DOHH2 (cell line): ENCODE data around the gene ACSS3.

Experiments used
- H3F3A ChIP-seq: fragments of 200-600 bp; sonication (generic), shearing (Covaris generic); 2 replicates; pipeline ENCODE4 v1.6.0; 2016; ENCODE audit warnings: antibody characterized with exemption, mild to moderate bottlenecking; ENCODE audit not compliant: control insufficient read depth, insufficient read depth
- H3K27ac ChIP-seq: fragments of 200-600 bp; sonication (generic); 2 replicates; pipeline ENCODE4 v1.5.1; 2014; ENCODE audit warnings: low read depth, mild to moderate bottlenecking, low read length, moderate library complexity
- H3K27me3 ChIP-seq: fragments of 200-600 bp; sonication (generic); 2 replicates; pipeline ENCODE4 v1.6.1; 2014; ENCODE audit warnings: mild to moderate bottlenecking, low read length, mixed read lengths; ENCODE audit not compliant: control insufficient read depth
- H3K36me3 ChIP-seq: fragments of 200-600 bp; sonication (generic); 2 replicates; pipeline ENCODE4 v1.6.1; 2014; ENCODE audit warnings: mild to moderate bottlenecking, low read length, moderate library complexity, mixed read lengths; ENCODE audit not compliant: control insufficient read depth
- H3K4me1 ChIP-seq: fragments of 200-600 bp; sonication (generic); 2 replicates; pipeline ENCODE4 v1.6.1; 2014; ENCODE audit warnings: mild to moderate bottlenecking, low read length, mixed read lengths; ENCODE audit not compliant: control insufficient read depth
- H3K4me2 ChIP-seq: fragments of 200-600 bp; sonication (generic); 2 replicates; pipeline ENCODE4 v1.6.0; 2014; ENCODE audit warnings: mild to moderate bottlenecking, low read length, moderate library complexity
- H3K4me3 ChIP-seq: fragments of 200-600 bp; sonication (generic); 2 replicates; pipeline ENCODE4 v1.5.1; 2014; ENCODE audit warnings: mild to moderate bottlenecking, low read length, mixed read lengths
- H3K79me2 ChIP-seq: fragments of 200-600 bp; sonication (generic); 2 replicates; pipeline ENCODE4 v1.6.1; 2014; ENCODE audit warnings: mild to moderate bottlenecking, low read length, mixed read lengths; ENCODE audit not compliant: control insufficient read depth
- H3K9me2 ChIP-seq: fragments of 200-600 bp; sonication (generic); replicated peaks from 2 replicates; pipeline ENCODE4 v1.6.1; 2014; ENCODE audit warnings: mild to moderate bottlenecking, low read length, mixed read lengths; ENCODE audit not compliant: control insufficient read depth
- H3K9me3 ChIP-seq: fragments of 200-600 bp; sonication (generic); 2 replicates; pipeline ENCODE4 v1.6.1; 2014; ENCODE audit warnings: antibody characterized with exemption, low read length, mixed read lengths; ENCODE audit not compliant: control insufficient read depth, insufficient read depth
- H4K20me1 ChIP-seq: fragments of 200-600 bp; sonication (generic); 2 replicates; pipeline ENCODE4 v1.6.0; 2014; ENCODE audit warnings: low read depth, mild to moderate bottlenecking, antibody characterized with exemption, low read length, moderate library complexity; ENCODE audit not compliant: control insufficient read depth, insufficient read depth
- EZH2phosphoT487 ChIP-seq: fragments of 200-600 bp; sonication (generic); IDR thresholded peaks from 2 replicates; pipeline ENCODE4 v1.6.1; 2017; ENCODE audit warnings: borderline replicate concordance, mild to moderate bottlenecking, antibody characterized with exemption, low read length, moderate library complexity, mixed read lengths
- TF ChIP-seq, protein P1 (sequence below): fragments of 200-600 bp; sonication (generic); IDR thresholded peaks from one replicate; pipeline ENCODE4 v1.5.1; 2014; ENCODE audit warnings: antibody characterized with exemption, mild to moderate bottlenecking, low read depth, low read length; ENCODE audit not compliant: poor library complexity, severe bottlenecking

ACSS3 gene

DNA sequence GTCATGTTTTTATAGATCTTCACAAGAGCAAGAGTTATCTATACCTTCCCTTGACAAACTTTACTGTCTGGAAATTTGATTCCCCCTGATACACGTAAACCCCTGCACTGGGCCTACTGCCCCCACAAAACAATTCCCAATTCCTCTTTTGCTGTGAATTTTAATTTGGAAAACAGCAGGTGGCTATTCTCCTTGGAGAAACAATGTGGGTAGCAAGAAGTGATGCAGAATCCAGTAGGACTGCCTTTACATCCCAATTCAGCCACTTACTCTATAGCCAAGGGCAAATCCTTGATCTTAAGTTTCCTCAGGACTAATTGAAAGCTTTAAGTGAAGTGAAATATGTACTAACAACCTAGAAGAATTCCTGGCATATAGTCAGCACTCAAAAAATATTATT lies 129.3 kb downstream of the ACSS3 start:
- no peak for TF ChIP-seq EZH2phosphoT487
- TF ChIP-seq, protein P1, sequence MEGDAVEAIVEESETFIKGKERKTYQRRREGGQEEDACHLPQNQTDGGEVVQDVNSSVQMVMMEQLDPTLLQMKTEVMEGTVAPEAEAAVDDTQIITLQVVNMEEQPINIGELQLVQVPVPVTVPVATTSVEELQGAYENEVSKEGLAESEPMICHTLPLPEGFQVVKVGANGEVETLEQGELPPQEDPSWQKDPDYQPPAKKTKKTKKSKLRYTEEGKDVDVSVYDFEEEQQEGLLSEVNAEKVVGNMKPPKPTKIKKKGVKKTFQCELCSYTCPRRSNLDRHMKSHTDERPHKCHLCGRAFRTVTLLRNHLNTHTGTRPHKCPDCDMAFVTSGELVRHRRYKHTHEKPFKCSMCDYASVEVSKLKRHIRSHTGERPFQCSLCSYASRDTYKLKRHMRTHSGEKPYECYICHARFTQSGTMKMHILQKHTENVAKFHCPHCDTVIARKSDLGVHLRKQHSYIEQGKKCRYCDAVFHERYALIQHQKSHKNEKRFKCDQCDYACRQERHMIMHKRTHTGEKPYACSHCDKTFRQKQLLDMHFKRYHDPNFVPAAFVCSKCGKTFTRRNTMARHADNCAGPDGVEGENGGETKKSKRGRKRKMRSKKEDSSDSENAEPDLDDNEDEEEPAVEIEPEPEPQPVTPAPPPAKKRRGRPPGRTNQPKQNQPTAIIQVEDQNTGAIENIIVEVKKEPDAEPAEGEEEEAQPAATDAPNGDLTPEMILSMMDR, result no peak
- Histone ChIP-seq H3K27me3 (no peaks in the 10 kb centered on the region), H4K20me1 (no peaks in the 10 kb centered on the region), H3K9me2 (no peaks in the 10 kb centered on the region), H3F3A (no peaks in the 10 kb centered on the region), H3K27ac (no peak overlapping the region), H3K4me3 (no peak overlapping the region), H3K4me1 (no peaks in the 10 kb centered on the region), H3K36me3 (no peaks in the 10 kb centered on the region), H3K4me2 (no peak overlapping the region), H3K9me3 (no peaks in the 10 kb centered on the region), H3K79me2 (no peaks in the 10 kb centered on the region)

DNA sequence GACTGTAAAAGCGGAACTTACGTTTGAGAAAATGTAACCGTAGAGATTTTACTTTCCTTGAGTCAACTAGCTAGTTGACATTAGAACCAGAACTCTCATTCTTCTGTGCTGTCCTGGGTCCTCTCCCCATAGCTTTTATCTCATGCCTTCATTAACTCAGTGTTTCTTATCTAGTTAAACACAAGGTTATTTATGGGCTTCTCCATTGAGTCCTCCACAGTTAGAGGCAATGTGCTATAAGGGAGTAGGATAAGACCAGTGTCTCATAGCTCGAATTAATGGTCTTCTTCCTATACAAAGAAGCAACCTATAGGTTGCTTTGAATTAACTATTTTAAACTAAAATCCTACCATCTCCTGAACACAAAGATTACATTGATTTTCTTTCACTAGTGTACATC lies 129.8 kb downstream of the ACSS3 start:
- no peaks in the 10 kb centered on the region for H3K27me3 ChIP-seq
- no peak overlapping the region for H3K4me3 ChIP-seq
- H3K79me2 ChIP-seq, result no peaks in the 10 kb centered on the region
- no peaks in the 10 kb centered on the region for H3F3A ChIP-seq
- H3K9me3 ChIP-seq, result no peaks in the 10 kb centered on the region
- no peak overlapping the region for H3K27ac ChIP-seq
- H4K20me1 ChIP-seq, result no peaks in the 10 kb centered on the region
- H3K4me1 ChIP-seq, result no peaks in the 10 kb centered on the region
- H3K9me2 ChIP-seq, result no peaks in the 10 kb centered on the region
- TF ChIP-seq, protein P1, result no peak
- no peak for TF ChIP-seq EZH2phosphoT487
- no peak overlapping the region for H3K4me2 ChIP-seq
- H3K36me3 ChIP-seq, result no peaks in the 10 kb centered on the region

DNA sequence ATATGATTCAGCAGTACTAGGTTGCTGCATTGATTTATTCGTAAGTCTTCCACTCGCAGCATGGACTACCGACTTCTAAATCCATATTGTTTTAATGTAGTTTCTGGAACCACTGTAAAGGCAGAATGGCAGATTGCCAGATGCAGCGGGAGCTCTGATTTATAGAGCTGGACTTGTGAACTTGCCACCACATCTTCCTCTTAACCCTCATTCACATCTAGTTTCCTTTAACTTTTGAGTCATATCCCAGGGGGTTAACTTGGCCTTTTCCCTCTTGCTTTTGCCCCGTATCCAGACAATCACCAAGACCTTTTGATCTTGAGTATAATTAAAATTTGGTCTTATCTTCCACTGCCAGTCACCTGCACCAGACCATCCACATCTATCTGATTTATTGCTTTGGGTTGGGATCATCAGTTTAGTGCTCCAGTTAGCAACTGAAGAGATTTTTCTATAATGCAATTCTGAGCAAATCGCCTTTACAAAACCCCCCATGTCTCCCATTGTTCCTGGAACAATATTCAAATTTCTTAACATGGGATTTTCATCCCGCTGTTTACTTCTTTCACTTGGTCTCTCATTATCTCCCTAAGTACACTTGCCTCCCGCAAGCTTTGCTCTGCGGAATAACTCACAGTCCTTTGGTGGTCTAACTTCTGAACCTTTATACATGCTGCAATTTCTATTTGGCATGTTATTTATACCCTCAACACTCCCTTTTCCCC lies 130.5 kb downstream of the ACSS3 start:
- H3K36me3 ChIP-seq, result no peaks in the 10 kb centered on the region
- H3K27ac ChIP-seq, result no peak overlapping the region
- no peaks in the 10 kb centered on the region for H3F3A ChIP-seq
- no peaks in the 10 kb centered on the region for H3K27me3 ChIP-seq
- no peaks in the 10 kb centered on the region for H4K20me1 ChIP-seq
- no peak overlapping the region for H3K4me2 ChIP-seq
- H3K9me2 ChIP-seq, result no peaks in the 10 kb centered on the region
- no peaks in the 10 kb centered on the region for H3K9me3 ChIP-seq
- no peaks in the 10 kb centered on the region for H3K4me1 ChIP-seq
- no peaks in the 10 kb centered on the region for H3K79me2 ChIP-seq
- H3K4me3 ChIP-seq, result no peak overlapping the region
- TF ChIP-seq EZH2phosphoT487, result no peak
- TF ChIP-seq, protein P1, result no peak
